Measurements from ENCODE around the gene PHF5A. TPM values are rescaled to one million over a fixed set of nuclear protein-coding genes. Genes with fewer than 3 reads are reported as not detected.

Gene PHF5A
- total and polyA plus RNA-seq, 2 of the 8 experiments (the other 6 are each of a cell fraction or from before 2014, with no cell fraction given): 119 to 135 TPM

DNA sequence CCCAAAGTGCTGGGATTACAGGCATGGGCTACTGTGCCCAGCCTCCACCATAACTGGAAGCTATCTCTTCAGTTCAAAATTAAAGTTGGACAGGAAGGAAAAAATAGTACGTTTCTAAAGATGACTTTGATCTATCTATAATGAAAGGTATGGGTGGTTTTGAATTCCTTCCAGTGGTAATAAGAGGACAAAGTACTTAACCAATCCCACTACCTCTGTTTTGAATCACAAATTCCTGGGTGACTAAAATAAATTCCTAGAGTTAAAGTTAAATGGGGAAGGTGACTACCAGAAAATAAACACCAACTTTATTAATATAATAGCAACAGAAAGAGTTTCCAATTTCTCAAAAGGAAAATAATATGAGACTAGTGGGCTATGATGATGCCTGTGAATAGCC is 9.1 kb downstream of the PHF5A start (continued):
- TF ChIP-seq, protein P1, sequence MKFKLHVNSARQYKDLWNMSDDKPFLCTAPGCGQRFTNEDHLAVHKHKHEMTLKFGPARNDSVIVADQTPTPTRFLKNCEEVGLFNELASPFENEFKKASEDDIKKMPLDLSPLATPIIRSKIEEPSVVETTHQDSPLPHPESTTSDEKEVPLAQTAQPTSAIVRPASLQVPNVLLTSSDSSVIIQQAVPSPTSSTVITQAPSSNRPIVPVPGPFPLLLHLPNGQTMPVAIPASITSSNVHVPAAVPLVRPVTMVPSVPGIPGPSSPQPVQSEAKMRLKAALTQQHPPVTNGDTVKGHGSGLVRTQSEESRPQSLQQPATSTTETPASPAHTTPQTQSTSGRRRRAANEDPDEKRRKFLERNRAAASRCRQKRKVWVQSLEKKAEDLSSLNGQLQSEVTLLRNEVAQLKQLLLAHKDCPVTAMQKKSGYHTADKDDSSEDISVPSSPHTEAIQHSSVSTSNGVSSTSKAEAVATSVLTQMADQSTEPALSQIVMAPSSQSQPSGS (IDR thresholded peaks at IDR 0.05; ENCODE audit: low read length): no peak
- TF ChIP-seq SIX5 (IDR thresholded peaks at IDR 0.05; ENCODE audit: low read depth, low read length) (no peak), TAF7 (optimal IDR thresholded peaks at IDR 0.05; ENCODE audit: borderline replicate concordance, low read depth, low read length) (no peak), CBX5 (IDR thresholded peaks at IDR 0.05; ENCODE audit: low read depth, low read length) (no peak), SIRT6 (IDR thresholded peaks at IDR 0.05; ENCODE audit: low read length) (no peak)

Data from H1 (cell line).